HG02840 (cell line): ENCODE measurements around the gene DDHD1.
A peak's percentile ranks its signal among the peaks of the same experiment; 100 is the strongest.
"Not testable (repeated sequence)": the region's sequence is repeated elsewhere in the genome, so short reads cannot be mapped to it uniquely, and the experiment has no call there.

Experiments used
- ATAC-seq: cut with Tn5 transposase; IDR thresholded peaks from one replicate; pipeline ENCODE4 v1.9.1; 2021; ENCODE audit warnings: mild to moderate bottlenecking, moderate library complexity, moderate number of reproducible peaks; ENCODE audit not compliant: unreplicated experiment, low FRiP score

The DDHD1 gene

GRCh38 chr14:53152887-53153701 is at the start of gene DDHD1:
TSS of gene DDHD1 (minus strand) at chr14:53153323. CDS start at chr14:53153098, 225 bp downstream.
- ATAC-seq: peak; percentile 67

GRCh38 chr14:53195949-53196348 is 42.8 kb upstream of the DDHD1 start:
- ATAC-seq: no peak

GRCh38 chr14:53193193-53193592 is 40.1 kb upstream of the DDHD1 start:
- no peak for ATAC-seq

GRCh38 chr14:53192052-53192760 is 39.1 kb upstream of the DDHD1 start:
- ATAC-seq: no peak

DNA sequence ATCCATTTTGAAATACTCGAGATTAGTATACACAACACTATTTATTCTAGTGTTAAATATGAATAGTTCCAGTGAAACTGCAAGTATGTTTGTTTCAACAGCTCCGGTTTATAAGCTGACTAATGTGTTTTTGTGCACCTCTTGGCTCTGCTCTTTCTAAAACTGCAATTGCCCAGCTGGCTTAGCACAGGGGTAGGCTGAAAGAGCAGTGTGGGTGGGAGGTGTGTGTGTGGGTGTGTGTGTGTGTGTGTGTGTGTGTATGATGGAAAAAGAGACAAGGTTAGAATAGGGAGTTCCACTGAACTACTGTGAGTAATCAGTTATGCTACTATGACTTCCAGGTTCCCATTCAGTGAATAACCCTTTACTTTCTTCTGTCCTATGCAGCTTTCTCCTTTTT is 37.8 kb upstream of the DDHD1 start:
- ATAC-seq: no peak

GRCh38 chr14:53187921-53188463 is 34.9 kb upstream of the DDHD1 start:
- no peak for ATAC-seq

DNA sequence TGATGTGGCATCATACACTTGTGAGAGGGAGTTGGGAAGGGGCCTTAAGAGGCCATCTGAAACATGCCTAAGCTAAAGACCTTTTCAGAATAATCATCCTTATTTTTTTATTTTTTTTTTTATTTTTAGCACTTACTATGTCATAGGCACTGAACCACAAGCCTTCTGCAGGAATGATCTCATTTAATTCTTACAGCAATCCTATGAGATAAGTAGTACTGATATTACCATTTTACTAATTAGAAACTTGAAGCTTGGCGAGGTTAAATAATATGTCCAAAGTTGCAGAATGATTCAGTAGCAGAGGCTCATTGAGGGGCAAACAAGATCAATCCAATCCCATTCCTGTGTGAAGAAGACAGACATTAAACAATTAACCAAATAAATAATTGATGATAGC is 33.4 kb upstream of the DDHD1 start:
- no peak for ATAC-seq

DNA sequence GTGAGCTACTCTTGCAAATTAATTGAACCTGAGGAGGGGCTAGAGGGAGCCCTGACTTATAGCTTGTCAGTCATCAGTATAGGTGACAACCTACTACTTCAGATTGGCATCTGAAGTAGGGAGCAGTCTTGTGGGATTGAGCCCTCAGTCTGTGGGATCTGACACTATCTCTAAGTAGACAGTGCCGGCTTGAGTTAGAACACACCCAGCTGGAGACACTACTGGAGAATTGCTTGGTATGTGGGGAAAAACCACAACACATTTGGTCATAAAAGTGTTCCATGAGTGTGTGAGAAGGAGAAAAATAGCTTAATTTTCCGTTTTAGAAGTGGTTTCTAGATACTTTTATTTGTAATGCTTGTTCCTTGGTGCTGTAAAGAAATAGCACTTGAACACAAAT is 30.5 kb upstream of the DDHD1 start:
- ATAC-seq: no peak

GRCh38 chr14:53183056-53183455 is 29.9 kb upstream of the DDHD1 start:
- no peak for ATAC-seq

DNA sequence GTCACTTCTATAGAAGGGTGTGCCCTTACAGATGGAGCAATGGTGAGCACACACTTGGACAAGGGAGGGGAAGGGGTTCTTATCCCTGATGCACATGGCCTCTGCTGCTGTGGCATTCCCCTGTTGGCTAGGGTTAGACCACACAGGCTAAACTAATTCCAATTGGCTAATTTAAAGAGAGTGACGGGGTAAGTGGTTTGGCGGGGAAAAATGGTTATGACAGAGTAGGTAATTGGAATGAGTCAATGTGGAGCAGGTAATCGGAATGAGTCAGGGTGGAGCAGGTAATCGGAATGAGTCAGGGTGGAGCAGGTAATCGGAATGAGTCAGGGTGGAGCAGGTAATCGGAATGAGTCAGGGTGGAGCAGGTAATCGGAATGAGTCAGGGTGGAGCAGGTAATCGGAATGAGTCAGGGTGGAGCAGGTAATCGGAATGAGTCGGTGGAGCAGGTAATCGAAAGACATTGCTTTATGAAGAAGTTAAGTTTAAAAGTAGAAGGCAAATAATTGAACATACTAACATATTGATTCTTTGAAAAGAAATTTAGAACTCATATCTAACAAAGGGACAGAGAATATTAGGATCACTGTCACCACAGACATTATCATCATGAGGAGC is 28.4 kb upstream of the DDHD1 start:
- ATAC-seq: not testable (repeated sequence)

DNA sequence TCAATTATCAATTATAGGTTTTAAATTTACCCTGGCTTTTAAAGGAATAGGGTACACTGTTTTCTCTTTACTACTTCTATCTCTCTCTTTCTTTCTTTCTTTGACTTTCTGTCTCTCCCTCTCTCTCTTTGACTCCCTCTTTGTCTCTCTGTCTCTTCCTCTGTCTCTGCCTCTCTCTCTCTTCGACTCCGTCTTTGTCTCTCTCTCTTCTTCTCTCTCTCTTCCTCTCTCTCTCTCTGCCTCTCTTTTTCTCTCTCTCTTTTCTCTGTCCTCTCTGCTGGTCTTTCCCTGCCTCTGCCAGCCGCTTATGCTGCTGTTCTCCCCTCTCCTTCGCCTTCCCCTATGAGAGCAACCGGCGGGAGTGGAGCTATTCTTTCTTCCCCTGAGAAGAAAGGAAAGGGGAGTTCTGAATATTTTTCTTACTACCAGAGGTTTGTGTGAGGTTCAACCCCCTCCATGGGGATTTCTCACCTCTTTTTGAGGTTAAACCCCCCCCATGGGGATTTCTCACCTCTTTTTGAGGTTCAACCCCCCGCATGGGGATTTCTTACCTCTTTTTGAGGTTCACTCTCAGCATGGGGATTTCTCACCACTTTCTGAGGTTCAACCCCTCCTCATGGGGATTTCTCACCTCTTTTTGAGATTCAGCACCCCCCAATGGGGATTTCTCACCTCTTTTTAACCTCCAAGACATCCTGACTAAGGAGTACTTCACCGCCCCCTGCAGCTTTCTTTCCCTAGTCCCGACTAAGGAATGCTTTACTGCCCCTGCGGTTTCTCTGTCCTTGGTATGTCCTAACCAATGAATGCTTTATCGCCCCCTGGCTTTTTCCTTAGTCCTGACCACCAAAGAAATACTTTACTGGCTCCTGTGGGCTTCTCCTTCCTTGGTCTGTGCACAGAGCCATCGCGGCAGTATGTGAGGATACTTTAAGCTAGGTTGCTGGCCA is 27.4 kb upstream of the DDHD1 start:
- no peak for ATAC-seq

DNA sequence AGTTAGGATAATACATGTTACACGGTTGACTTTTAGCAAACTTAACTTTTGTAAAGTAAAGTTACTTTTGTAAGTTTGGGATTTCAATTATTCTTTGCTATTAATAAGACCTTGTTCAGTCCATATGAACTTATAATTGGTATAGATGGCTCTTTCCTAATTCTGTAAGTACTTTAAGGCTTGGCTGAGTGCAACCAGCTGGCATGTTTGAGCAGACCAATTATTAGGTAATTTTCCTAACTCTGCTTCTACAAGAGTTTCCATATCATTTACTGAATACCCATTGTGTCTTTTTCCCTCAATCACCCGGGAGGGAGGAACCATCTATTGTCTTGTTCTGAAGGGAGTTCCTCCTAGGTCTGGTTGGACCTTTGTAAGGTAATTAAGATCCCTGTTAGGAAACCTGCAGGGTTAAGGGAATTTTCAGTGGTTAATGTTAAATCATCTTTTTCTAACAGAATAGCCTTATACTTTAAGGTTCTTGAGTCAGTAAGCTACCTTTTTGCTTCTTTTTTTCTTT is 26.4 kb upstream of the DDHD1 start:
- ATAC-seq: not testable (repeated sequence)

GRCh38 chr14:53175375-53175774 is 22.3 kb upstream of the DDHD1 start:
- no peak for ATAC-seq

DNA sequence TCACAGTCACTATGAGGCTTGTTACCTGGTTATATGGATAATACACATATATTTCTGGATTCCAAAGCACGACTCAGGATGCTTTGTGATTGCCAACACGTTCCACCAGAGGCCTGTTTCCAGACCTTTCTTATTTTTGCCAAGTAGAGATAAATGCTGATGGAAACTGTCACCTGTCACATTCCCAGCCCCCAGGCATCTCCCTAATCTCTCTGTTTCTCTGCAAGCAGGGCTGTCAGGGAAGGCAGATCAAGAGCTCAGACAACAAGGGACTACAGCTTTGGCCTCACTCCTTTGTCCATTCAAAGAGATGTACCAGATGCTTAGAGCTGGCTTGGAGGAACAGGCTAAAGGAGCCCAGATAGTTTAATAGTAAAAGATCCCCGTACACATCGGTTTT is 21.8 kb upstream of the DDHD1 start:
- no peak for ATAC-seq

- ATAC-seq: no peak
Measured at GRCh38 chr14:53168786-53169185, 15.7 kb upstream of the DDHD1 start.

DNA sequence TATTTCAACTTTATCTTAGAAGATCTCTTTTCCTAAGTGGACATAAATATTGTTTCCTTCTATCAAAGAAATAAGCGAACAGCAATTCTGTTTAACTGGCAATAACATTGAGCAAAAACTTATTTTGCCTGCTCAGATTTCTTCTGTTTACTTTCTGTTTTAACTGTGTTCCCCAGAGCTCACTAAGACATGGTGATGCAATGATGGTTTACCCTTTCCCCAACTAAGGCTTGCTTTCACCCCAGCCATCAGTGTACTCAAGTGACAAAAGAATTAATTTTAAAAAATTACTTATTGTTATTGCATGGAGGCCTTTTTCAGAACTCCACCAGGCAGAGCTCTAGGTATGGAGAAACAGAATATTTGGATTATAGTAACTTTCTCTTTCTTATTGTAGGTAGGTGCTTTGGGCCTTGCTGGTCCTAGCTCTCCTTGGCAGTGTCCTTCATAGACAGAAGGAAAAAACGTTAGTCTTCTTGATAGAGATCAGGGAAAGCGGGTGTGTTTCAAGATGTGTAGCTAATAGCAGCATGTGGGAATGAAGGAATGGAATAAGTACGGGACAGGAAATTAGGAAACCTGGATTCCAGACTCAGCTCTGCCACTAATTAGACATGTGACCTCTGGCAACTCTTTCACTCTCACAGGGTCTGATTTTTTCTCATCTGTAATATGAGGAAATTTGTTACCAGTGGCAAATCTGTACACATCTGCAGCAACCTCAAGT is 14.6 kb upstream of the DDHD1 start:
- no peak for ATAC-seq

GRCh38 chr14:53161758-53162435 is 8.8 kb upstream of the DDHD1 start:
- no peak for ATAC-seq

- ATAC-seq: no peak
Measured at GRCh38 chr14:53156238-53156637, 3.1 kb upstream of the DDHD1 start.

- ATAC-seq: no peak
Measured at GRCh38 chr14:53153702-53154112, 584 bp upstream of the DDHD1 start.
